GM12891 (cell line): ENCODE data around the gene ZEB1.
"Not testable (repeated sequence)": the region's sequence is repeated elsewhere in the genome, so short reads cannot be mapped to it uniquely, and the experiment has no call there.

ENCODE experiments used
- DNase-seq: peaks from one replicate; pipeline ENCODE4 v3.0.0; 2011; ENCODE audit warnings: low spot score; ENCODE audit not compliant: insufficient read length
- FAIRE-seq: peaks from 2 replicates; lab custom pipeline; 2011; peaks lifted over from hg19 to GRCh38; lab: Jason Lieb, UNC
- PAX5 ChIP-seq: IDR thresholded peaks from 2 replicates; pipeline ENCODE4 v1.6.1; 2011; ENCODE audit warnings: low read length, moderate library complexity, mild to moderate bottlenecking; ENCODE audit not compliant: insufficient read depth, severe bottlenecking
- POLR2A ChIP-seq: IDR thresholded peaks from 2 replicates; pipeline ENCODE4 v1.6.1; 2011; ENCODE audit warnings: low read depth, low read length, control low read depth
- POLR2AphosphoS5 ChIP-seq: IDR thresholded peaks from 2 replicates; pipeline ENCODE4 v1.6.1; 2011; ENCODE audit warnings: low read depth, low read length, control low read depth
- POU2F2 ChIP-seq: IDR thresholded peaks from 2 replicates; pipeline ENCODE4 v1.6.1; 2011; ENCODE audit warnings: low read depth, mild to moderate bottlenecking, control low read depth, low read length, moderate library complexity
- SPI1 ChIP-seq: IDR thresholded peaks from 2 replicates; pipeline ENCODE4 v1.6.1; 2011; ENCODE audit warnings: low read depth, low read length, control low read depth
- TAF1 ChIP-seq: IDR thresholded peaks from 2 replicates; pipeline ENCODE4 v1.6.1; 2011; ENCODE audit warnings: low read depth, low read length, control low read depth

Gene ZEB1

DNA sequence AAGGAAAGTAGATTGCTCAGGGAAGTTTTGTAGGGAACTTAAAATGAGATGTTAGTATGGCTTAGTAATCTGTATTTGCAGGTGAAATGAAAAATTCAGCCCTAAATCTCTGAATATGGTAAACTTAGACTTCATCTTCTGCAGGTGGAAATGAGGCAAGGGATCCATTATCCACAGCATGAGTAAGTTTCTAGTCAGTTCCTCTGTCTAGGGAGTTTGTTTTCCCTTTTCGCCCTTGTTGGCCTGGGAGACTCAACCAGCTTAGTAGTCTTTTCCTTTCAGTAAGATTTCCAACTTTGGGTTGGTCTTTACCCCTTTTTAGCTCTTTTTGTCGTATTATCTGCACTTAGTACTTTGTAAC is 65.6 kb downstream of the ZEB1 start:
- no peak for FAIRE-seq
- TF ChIP-seq POLR2A (no peak), TAF1 (0 out of 2 replicates have a peak, but pooled peaks have one; percentile 12), SPI1 (peak; percentile 65), POU2F2 (no peak), POLR2AphosphoS5 (no peak), PAX5 (no peak)
- DNase-seq, result no peak

- FAIRE-seq (peak; percentile 38), DNase-seq (no peak)
- TF ChIP-seq POLR2A (no peak), TAF1 (no peak), POU2F2 (no peak), PAX5 (no peak), SPI1 (no peak), POLR2AphosphoS5 (no peak)
Measured at GRCh38 chr10:31390804-31391203, 71.8 kb downstream of the ZEB1 start.

DNA sequence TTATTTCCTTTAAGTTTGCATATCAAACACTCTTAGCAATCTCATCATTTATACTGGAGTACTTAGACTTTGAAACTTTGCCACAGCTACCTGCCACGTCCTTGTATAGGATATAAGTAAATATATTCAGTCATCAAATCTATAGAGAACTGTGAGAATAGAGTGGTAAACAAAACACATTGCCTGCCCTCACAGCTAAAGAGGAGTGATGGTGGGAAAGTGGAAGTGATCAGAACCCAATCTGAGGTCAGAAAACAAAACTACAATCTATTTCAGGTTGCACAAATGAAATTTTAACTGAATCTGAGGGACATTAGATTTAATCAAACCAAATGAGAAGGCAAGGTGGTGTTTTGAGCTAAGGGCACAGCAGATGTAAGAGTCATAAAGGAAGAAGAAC is 74.8 kb downstream of the ZEB1 start:
- DNase-seq (no peak), FAIRE-seq (peak; percentile 62)
- peak; percentile 61 for TF ChIP-seq SPI1
- no peak for TF ChIP-seq POLR2AphosphoS5
- TF ChIP-seq POU2F2, result no peak
- TF ChIP-seq POLR2A, result no peak

DNA sequence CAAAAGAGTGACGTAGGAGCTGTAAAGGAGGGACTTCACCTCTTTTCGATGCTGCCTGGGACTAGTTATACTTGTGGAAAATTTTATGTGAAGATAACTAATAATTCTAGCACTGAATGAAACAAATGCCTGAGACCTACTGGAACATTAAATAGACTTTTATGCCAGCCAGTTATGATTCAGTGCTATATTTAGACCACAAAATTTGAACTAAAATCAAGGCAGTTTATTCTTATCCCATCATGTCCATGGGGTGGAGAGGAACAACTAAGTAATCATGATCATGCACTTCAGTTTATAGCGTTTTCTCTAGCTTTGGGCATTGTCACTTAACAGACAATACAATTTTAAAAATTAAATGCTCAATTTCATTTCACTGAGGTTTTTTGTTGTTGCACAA is 76.7 kb downstream of the ZEB1 start:
- DNase-seq (no peak), FAIRE-seq (no peak)
- TF ChIP-seq POLR2AphosphoS5 (no peak), SPI1 (no peak), PAX5 (no peak), TAF1 (no peak), POLR2A (no peak)

DNA sequence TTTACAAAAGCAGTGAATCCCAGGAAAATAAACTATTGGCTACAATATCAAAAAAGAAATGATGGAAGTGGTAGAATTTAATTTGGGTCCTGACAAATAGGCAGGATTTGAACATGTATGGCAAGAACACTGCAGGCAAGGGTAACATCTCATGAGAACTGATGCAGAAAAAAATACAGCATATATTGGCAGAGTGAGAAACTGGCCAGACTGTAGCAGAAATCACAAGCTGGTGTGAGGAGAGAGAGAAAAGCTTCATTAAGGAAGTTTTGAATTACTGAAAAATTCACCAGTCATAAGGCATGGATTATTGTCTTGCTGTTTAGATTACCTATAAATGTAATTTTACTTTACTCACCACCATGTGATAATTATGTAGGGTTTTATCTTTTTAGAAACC is 77.4 kb downstream of the ZEB1 start:
- FAIRE-seq (peak; percentile 48), DNase-seq (no peak)
- TF ChIP-seq POLR2A, result no peak
- TF ChIP-seq SPI1, result no peak
- no peak for TF ChIP-seq PAX5
- no peak for TF ChIP-seq POU2F2
- no peak for TF ChIP-seq TAF1
- no peak for TF ChIP-seq POLR2AphosphoS5

GRCh38 chr10:31397852-31398251 is 78.8 kb downstream of the ZEB1 start:
- no peak for FAIRE-seq
- DNase-seq, result no peak
- no peak for TF ChIP-seq PAX5

DNA sequence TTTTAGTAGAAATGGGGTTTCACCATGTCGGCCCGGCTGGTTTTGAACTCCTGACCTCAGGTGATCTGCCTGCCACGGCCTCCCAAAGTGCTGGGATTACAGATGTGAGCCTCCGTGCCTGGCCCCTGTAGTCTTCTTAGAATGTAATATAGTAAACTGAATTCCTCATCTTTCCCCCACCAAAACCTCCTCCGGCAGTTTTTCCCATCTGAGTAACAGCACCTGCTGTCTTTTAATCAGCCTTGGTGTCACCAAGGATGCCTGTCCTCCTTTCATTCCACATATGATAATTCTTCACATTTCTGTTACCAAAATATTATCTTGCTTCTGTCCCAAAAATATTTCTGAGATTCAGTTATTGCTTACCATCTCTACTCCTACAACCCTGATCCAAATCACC is 80.2 kb downstream of the ZEB1 start:
- no peak for TF ChIP-seq PAX5
- TF ChIP-seq TAF1, result no peak
- no peak for TF ChIP-seq SPI1
- TF ChIP-seq POU2F2, result no peak
- no peak for TF ChIP-seq POLR2AphosphoS5
- no peak for TF ChIP-seq POLR2A
- FAIRE-seq, result no peak

DNA sequence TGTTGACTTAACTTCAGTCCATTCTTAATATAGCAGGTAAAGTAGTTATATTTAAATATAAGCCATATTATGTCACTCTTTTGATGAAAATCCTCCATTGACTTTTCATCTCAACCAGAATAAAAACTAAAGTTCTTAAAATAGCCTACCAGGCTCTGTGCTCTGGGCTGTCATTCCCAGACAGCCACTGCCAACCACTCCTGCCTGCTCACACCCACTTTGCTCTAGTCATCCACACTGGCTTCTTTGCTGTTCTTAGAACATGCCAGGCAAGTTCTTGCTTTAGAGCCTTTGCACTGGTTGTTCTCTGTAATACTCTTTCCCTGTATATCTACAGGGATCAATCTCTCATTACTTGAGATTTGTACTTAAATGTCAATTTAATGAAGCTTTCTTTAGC is 80.6 kb downstream of the ZEB1 start:
- no peak for FAIRE-seq
- no peak for DNase-seq

More for the DNA sequence above, 80.2 kb downstream of the ZEB1 start:
- no peak for DNase-seq

GRCh38 chr10:31401287-31401686 is 82.3 kb downstream of the ZEB1 start:
- TF ChIP-seq POU2F2, result no peak
- TF ChIP-seq PAX5, result no peak
- no peak for TF ChIP-seq SPI1
- DNase-seq (no peak), FAIRE-seq (peak; percentile 59)

More for the DNA sequence above, 80.6 kb downstream of the ZEB1 start:
- TF ChIP-seq POU2F2 (no peak), POLR2AphosphoS5 (no peak)

- peak; percentile 57 for FAIRE-seq
- no peak for TF ChIP-seq TAF1
- TF ChIP-seq SPI1, result no peak
- no peak for TF ChIP-seq POLR2A
- no peak for TF ChIP-seq POU2F2
- no peak for TF ChIP-seq POLR2AphosphoS5
- TF ChIP-seq PAX5, result no peak
- no peak for DNase-seq
Measured at GRCh38 chr10:31404640-31405039, 85.6 kb downstream of the ZEB1 start.

GRCh38 chr10:31405829-31406228 is 86.8 kb downstream of the ZEB1 start:
- DNase-seq, FAIRE-seq: not testable (repeated sequence)

GRCh38 chr10:31412397-31412796 is 93.4 kb downstream of the ZEB1 start:
- FAIRE-seq, DNase-seq: not testable (repeated sequence)
